Activated CD4-positive, alpha-beta memory T cell treated with anti-CD3 and anti-CD28 coated beads, Interleukin-2, amount 10 ng/mL, durations not matched to agents 7 days and 5 days (primary cell): ENCODE data around the gene TTC33. TPM values are rescaled to one million over a fixed set of nuclear protein-coding genes. Genes with fewer than 3 reads are reported as not detected.

Experiments used
- CTCF ChIA-PET: fragments of 350-600 bp; sonication (Branson Sonifier 250); formaldehyde crosslinking; loops from one replicate; lab custom pipeline; 2021; ENCODE audit warnings: antibody characterized with exemption, inconsistent platforms; lab: Charles Lee
- POLR2A ChIA-PET: fragments of 350-600 bp; sonication (Branson Sonifier 250); formaldehyde crosslinking; loops from one replicate; lab custom pipeline; 2021; ENCODE audit warnings: antibody characterized with exemption; lab: Charles Lee
- DNase-seq: peaks from one replicate; pipeline ENCODE4 v3.0.0-alpha.2; 2020
- H3K27ac Mint-ChIP-seq: one replicate; pipeline ENCODE4 v1.8.0; 2021; ENCODE audit warnings: mild to moderate bottlenecking, mixed read lengths
- H3K27me3 Mint-ChIP-seq: one replicate; pipeline ENCODE4 v1.8.0; 2021; ENCODE audit warnings: mixed read lengths
- H3K36me3 Mint-ChIP-seq: one replicate; pipeline ENCODE4 v1.8.0; 2021; ENCODE audit warnings: low read depth, mixed read lengths
- H3K4me1 Mint-ChIP-seq: one replicate; pipeline ENCODE4 v1.8.0; 2021; ENCODE audit warnings: mixed read lengths
- H3K4me3 Mint-ChIP-seq: one replicate; pipeline ENCODE4 v1.8.0; 2021; ENCODE audit warnings: mild to moderate bottlenecking, mixed read lengths
- H3K9me3 Mint-ChIP-seq: one replicate; pipeline ENCODE4 v1.8.0; 2021; ENCODE audit warnings: mixed read lengths
- total RNA-seq, 2 experiments: library from RNA; stranded (reverse); gene quantifications; one replicate each; pipeline ENCODE4 v1.2.3, GENCODE V29; 2021

TTC33 gene
- total RNA-seq, 2 experiments from 2014 or later = 19.6 to 19.9 TPM

GRCh38 chr5:40559306-40559705, 196.5 kb downstream of the TTC33 start:
- Mint-ChIP-seq H3K4me3 (no peak overlapping the region), H3K9me3 (peaks cover 6% of the 10 kb centered on the region), H3K27ac (no peak overlapping the region), H3K36me3 (peaks cover 9% of the 10 kb centered on the region), H3K27me3 (no peaks in the 10 kb centered on the region), H3K4me1 (no peaks in the 10 kb centered on the region)
- ChIA-PET POLR2A (no interaction called here), CTCF (no interaction called here)
- DNase-seq = no peak

- H3K4me3 Mint-ChIP-seq = no peak overlapping the region
- peaks cover 2% of the 10 kb centered on the region for H3K4me1 Mint-ChIP-seq
- no peak for DNase-seq
- peaks cover 6% of the 10 kb centered on the region for H3K36me3 Mint-ChIP-seq
- POLR2A ChIA-PET = no interaction called here
- no peak overlapping the region for H3K27ac Mint-ChIP-seq
- peaks cover 3% of the 10 kb centered on the region for H3K9me3 Mint-ChIP-seq
- H3K27me3 Mint-ChIP-seq = no peaks in the 10 kb centered on the region
- CTCF ChIA-PET = no interaction called here
Observed at GRCh38 chr5:40557501-40557900, 198.3 kb downstream of the TTC33 start.

- H3K4me1 Mint-ChIP-seq = peaks cover 2% of the 10 kb centered on the region
- peaks cover 5% of the 10 kb centered on the region for H3K9me3 Mint-ChIP-seq
- POLR2A ChIA-PET = no interaction called here
- no peak overlapping the region for H3K27ac Mint-ChIP-seq
- H3K27me3 Mint-ChIP-seq = no peaks in the 10 kb centered on the region
- no peak overlapping the region for H3K4me3 Mint-ChIP-seq
- CTCF ChIA-PET = no interaction called here
- H3K36me3 Mint-ChIP-seq = peaks cover 6% of the 10 kb centered on the region
- no peak for DNase-seq
Observed at GRCh38 chr5:40556811-40557210, 198.9 kb downstream of the TTC33 start.

- CTCF ChIA-PET = no interaction called here
- POLR2A ChIA-PET = no interaction called here
- DNase-seq = no peak
- peaks cover 3% of the 10 kb centered on the region for H3K9me3 Mint-ChIP-seq
- no peak overlapping the region for H3K27ac Mint-ChIP-seq
- peaks cover 2% of the 10 kb centered on the region for H3K4me1 Mint-ChIP-seq
- no peaks in the 10 kb centered on the region for H3K27me3 Mint-ChIP-seq
- peaks cover 5% of the 10 kb centered on the region for H3K36me3 Mint-ChIP-seq
- H3K4me3 Mint-ChIP-seq = no peak overlapping the region
Observed at GRCh38 chr5:40555886-40556285, 199.9 kb downstream of the TTC33 start.

GRCh38 chr5:40554813-40555212, 200.9 kb downstream of the TTC33 start:
- CTCF ChIA-PET = interaction anchor here (0.6 kb wide), 1 partner anchor 608 kb away, joined by 4 read pairs; no protein-coding TSS in a partner anchor
- Mint-ChIP-seq H3K4me3 (no peak overlapping the region), H3K4me1 (peaks cover 2% of the 10 kb centered on the region), H3K27me3 (no peaks in the 10 kb centered on the region), H3K9me3 (peaks cover 3% of the 10 kb centered on the region), H3K27ac (no peak overlapping the region), H3K36me3 (peaks cover 4% of the 10 kb centered on the region)
- no peak for DNase-seq
- POLR2A ChIA-PET = no interaction called here

GRCh38 chr5:40554054-40554453, 201.7 kb downstream of the TTC33 start:
- ChIA-PET POLR2A (interaction anchor here (1.2 kb wide), 1 partner anchor 117 kb away, joined by 3 read pairs; no protein-coding TSS in a partner anchor), CTCF (no interaction called here)
- Mint-ChIP-seq H3K9me3 (peaks cover 3% of the 10 kb centered on the region), H3K4me3 (no peak overlapping the region), H3K27ac (no peak overlapping the region), H3K36me3 (peaks cover 4% of the 10 kb centered on the region), H3K27me3 (no peaks in the 10 kb centered on the region), H3K4me1 (peaks cover 2% of the 10 kb centered on the region)
- no peak for DNase-seq

- ChIA-PET CTCF (no interaction called here), POLR2A (no interaction called here)
- H3K4me3 Mint-ChIP-seq = no peak overlapping the region
- DNase-seq = no peak
- peaks cover 4% of the 10 kb centered on the region for H3K36me3 Mint-ChIP-seq
- no peaks in the 10 kb centered on the region for H3K27me3 Mint-ChIP-seq
- H3K9me3 Mint-ChIP-seq = peaks cover 3% of the 10 kb centered on the region
- H3K4me1 Mint-ChIP-seq = peaks cover 2% of the 10 kb centered on the region
- no peak overlapping the region for H3K27ac Mint-ChIP-seq
Observed at GRCh38 chr5:40552981-40553380, 202.8 kb downstream of the TTC33 start.

- no peak for DNase-seq
- no peak overlapping the region for H3K4me3 Mint-ChIP-seq
- peaks cover 2% of the 10 kb centered on the region for H3K4me1 Mint-ChIP-seq
- POLR2A ChIA-PET = no interaction called here
- no peaks in the 10 kb centered on the region for H3K27me3 Mint-ChIP-seq
- peaks cover 4% of the 10 kb centered on the region for H3K36me3 Mint-ChIP-seq
- peaks cover 3% of the 10 kb centered on the region for H3K9me3 Mint-ChIP-seq
- H3K27ac Mint-ChIP-seq = no peak overlapping the region
- CTCF ChIA-PET = no interaction called here
Observed at GRCh38 chr5:40551496-40552491, 204.0 kb downstream of the TTC33 start.

- no peak for DNase-seq
- peaks cover 3% of the 10 kb centered on the region for H3K9me3 Mint-ChIP-seq
- POLR2A ChIA-PET = no interaction called here
- H3K4me3 Mint-ChIP-seq = no peak overlapping the region
- H3K27me3 Mint-ChIP-seq = no peaks in the 10 kb centered on the region
- H3K4me1 Mint-ChIP-seq = peaks cover 2% of the 10 kb centered on the region
- CTCF ChIA-PET = no interaction called here
- peaks cover 4% of the 10 kb centered on the region for H3K36me3 Mint-ChIP-seq
- H3K27ac Mint-ChIP-seq = no peak overlapping the region
Observed at GRCh38 chr5:40550481-40550880, 205.3 kb downstream of the TTC33 start.

- Mint-ChIP-seq H3K27me3 (no peaks in the 10 kb centered on the region), H3K9me3 (peaks cover 3% of the 10 kb centered on the region), H3K36me3 (peaks cover 4% of the 10 kb centered on the region), H3K4me3 (no peak overlapping the region), H3K27ac (no peak overlapping the region), H3K4me1 (peaks cover 2% of the 10 kb centered on the region)
- ChIA-PET POLR2A (interaction anchor here (1.1 kb wide), 1 partner anchor 22 kb away, joined by 3 read pairs; no protein-coding TSS in a partner anchor), CTCF (no interaction called here)
- no peak for DNase-seq
Observed at GRCh38 chr5:40549616-40550015, 206.1 kb downstream of the TTC33 start.

GRCh38 chr5:40547994-40548575, 207.7 kb downstream of the TTC33 start:
- Mint-ChIP-seq H3K27ac (no peak overlapping the region), H3K4me3 (no peak overlapping the region), H3K36me3 (peaks cover 4% of the 10 kb centered on the region), H3K4me1 (no peaks in the 10 kb centered on the region), H3K9me3 (peaks cover 3% of the 10 kb centered on the region), H3K27me3 (no peaks in the 10 kb centered on the region)
- CTCF ChIA-PET = no interaction called here
- POLR2A ChIA-PET = no interaction called here
- no peak for DNase-seq

- DNase-seq = no peak
- ChIA-PET CTCF (no interaction called here), POLR2A (no interaction called here)
- Mint-ChIP-seq H3K9me3 (peaks cover 3% of the 10 kb centered on the region), H3K36me3 (peaks cover 4% of the 10 kb centered on the region), H3K27me3 (no peaks in the 10 kb centered on the region), H3K4me1 (no peaks in the 10 kb centered on the region), H3K4me3 (no peak overlapping the region), H3K27ac (no peak overlapping the region)
Observed at GRCh38 chr5:40547557-40547956, 208.2 kb downstream of the TTC33 start.

GRCh38 chr5:40540301-40540700, 215.5 kb downstream of the TTC33 start:
- Mint-ChIP-seq H3K4me3 (no peak overlapping the region), H3K9me3 (peaks cover 13% of the 10 kb centered on the region), H3K4me1 (no peaks in the 10 kb centered on the region), H3K27ac (no peak overlapping the region), H3K27me3 (no peaks in the 10 kb centered on the region), H3K36me3 (peaks cover 12% of the 10 kb centered on the region)
- ChIA-PET CTCF (interaction anchor here (0.7 kb wide), 1 partner anchor 169 kb away, joined by 3 read pairs; no protein-coding TSS in a partner anchor), POLR2A (no interaction called here)
- no peak for DNase-seq
